Spleen (tissue), 11 donors: ENCODE data around the gene TWIST2. TPM values are rescaled to one million over a fixed set of nuclear protein-coding genes. Genes with fewer than 3 reads are reported as not detected.

ENCODE experiments used
- DNase-seq: peaks from one replicate; pipeline ENCODE4 v3.0.0-alpha.2; 2020
- H3K27ac ChIP-seq, 8 donors: fragments of 200-600 bp; sonication (generic) in 7 of 8; 1 replicate in 4 of 8; 2 replicates in 4 of 8; pipeline versions ENCODE4 v1.5.0 to v1.8.0; 2016 to 2021; ENCODE audit warnings: inconsistent platforms in 4 of 8, mild to moderate bottlenecking in 4 of 8, moderate library complexity in 1 of 8
- H3K27me3 ChIP-seq, 7 donors: fragments of 200-600 bp; sonication (generic) in 6 of 7; replicated peaks in 1 of 7; 1 replicate in 4 of 7; 2 replicates in 3 of 7; pipeline versions ENCODE4 v1.5.0 to v1.8.0; 2016 to 2021; ENCODE audit warnings: inconsistent platforms in 3 of 7, mild to moderate bottlenecking in 1 of 7
- H3K36me3 ChIP-seq, 6 donors: fragments of 200-600 bp; sonication (generic) in 5 of 6; 1 replicate in 4 of 6; 2 replicates in 2 of 6; pipeline versions ENCODE4 v1.5.0 to v1.8.0; 2016 to 2021; ENCODE audit warnings: inconsistent platforms in 2 of 6
- H3K4me1 ChIP-seq, 6 donors: fragments of 200-600 bp; sonication (generic) in 5 of 6; 1 replicate in 3 of 6; 2 replicates in 3 of 6; pipeline versions ENCODE4 v1.5.0 to v1.8.0; 2016 to 2021; ENCODE audit warnings: inconsistent platforms in 3 of 6
- H3K4me3 ChIP-seq, 8 donors: fragments of 200-600 bp; sonication (generic) in 7 of 8; 1 replicate in 4 of 8; 2 replicates in 4 of 8; pipeline versions ENCODE4 v1.5.0 to v1.8.0; 2016 to 2021; ENCODE audit warnings: inconsistent platforms in 4 of 8, mild to moderate bottlenecking in 4 of 8, moderate library complexity in 2 of 8
- H3K9me3 ChIP-seq, 8 donors: fragments of 200-600 bp; sonication (generic) in 7 of 8; 1 replicate in 4 of 8; 2 replicates in 4 of 8; pipeline versions ENCODE4 v1.5.0 to v1.8.0; 2016 to 2021; ENCODE audit warnings: inconsistent platforms in 4 of 8
- CTCF ChIP-seq, 11 experiments: fragments of 200-600 bp in 7 of 11; fragments of 450-650 bp in 4 of 11; sonication (generic) in 4 of 11; IDR thresholded peaks in 8 of 11; conservative IDR thresholded peaks in 3 of 11; 1 replicate in 7 of 11; 2 replicates in 4 of 11; pipeline versions ENCODE4 v1.4.0 to v1.8.0; 2016 to 2021; ENCODE audit warnings: antibody characterized with exemption in 11 of 11, inconsistent platforms in 4 of 11, mild to moderate bottlenecking in 1 of 11
- POLR2A ChIP-seq, 3 donors: fragments of 450-650 bp; IDR thresholded peaks; one replicate each; pipeline ENCODE4 v1.5.1; 2017; ENCODE audit warnings: antibody characterized with exemption in 3 of 3, mild to moderate bottlenecking in 1 of 3
- POLR2AphosphoS5 ChIP-seq, 3 donors: sonication (generic); formaldehyde crosslinking; IDR thresholded peaks; one replicate each; pipeline ENCODE4 v1.5.1; 2017; ENCODE audit warnings: antibody characterized with exemption in 3 of 3
- WGBS, 5 donors: extraction: QIAGEN DNeasy Blood & Tissue Kit in 3 of 5; methylation state at CpG; one replicate each; pipeline versions ENCODE4 v1.1.5 to v1.1.7; 2013 to 2018; 5-methylcytosine and 5-hydroxymethylcytosine counted together
- intact Hi-C: fragments of 100-400 bp; cut with DNase I; formaldehyde crosslinking; loops from one replicate; pipeline ENCODE4 v1.15.0; 2023; ENCODE audit warnings: low total_unique reads
- polyA plus RNA-seq, 3 donors: library from polyadenylated mRNA; stranded (reverse); fragments of 200-250 nt; gene quantifications; one replicate each; pipeline ENCODE4 v1.2.1, GENCODE V29; 2013
- total RNA-seq, 7 donors: library from RNA; depleted of rRNA in 3 of 7; stranded (reverse); fragments of >200 nt in 3 of 7; fragmentation: NEBNext Ultra II Directional in 4 of 7; extraction: Animal tissue kit (Norgen Biotek cat#: 25700) in 4 of 7; gene quantifications; one replicate each; pipeline versions ENCODE4 v1.1.0 to v1.2.1, GENCODE V29; 2016 to 2021
- donor health status: healthy with polysubstance abuse.
- donor health status: DM: no; HTN: no; CAD: no; lungs with moderate emphysema.
- donor health status: DM: no; HTN: no; CAD: no.
- donor health status: Bipolar disorder and iron deficiency.
- donor health status: healthy.
- donor health status: DM: no; HTN: no; CAD: no.
- donor health status: DM: yes; HTN: yes; CAD: no.

Gene TWIST2
- total and polyA plus RNA-seq, 10 donors: 1.7 to 9.0 (median 2.4) TPM

GRCh38 chr2:238863231-238863630, 15.3 kb downstream of the TWIST2 start:
- intact Hi-C loops: no loop called here
- H3K4me1 ChIP-seq: peaks cover 0 to 8% (median 0%) of the 10 kb centered on the region in 6 donors
- TF ChIP-seq CTCF (IDR thresholded peaks at IDR 0.05 in 8 of 11, conservative IDR thresholded peaks at IDR 0.05 in 3 of 11) (no peak), POLR2AphosphoS5 (IDR thresholded peaks at IDR 0.05) (no peak), POLR2A (IDR thresholded peaks at IDR 0.05) (no peak)
- peak; percentile 37 for DNase-seq
- H3K27me3 ChIP-seq: peaks cover 0 to 56% (median 0%) of the 10 kb centered on the region in 7 donors
- H3K9me3 ChIP-seq: no peaks in the 10 kb centered on the region
- no peak overlapping the region for H3K4me3 ChIP-seq
- H3K36me3 ChIP-seq: no peaks in the 10 kb centered on the region
- H3K27ac ChIP-seq: no peak overlapping the region
- WGBS, 5 donors: 87 to 94% (median 92%) methylated on average over 14 of the region's 14 CpGs

GRCh38 chr2:238863749-238864206, 15.9 kb downstream of the TWIST2 start:
- Histone ChIP-seq H3K4me3 (no peak overlapping the region), H3K36me3 (no peaks in the 10 kb centered on the region), H3K4me1 (peaks cover 0 to 7% (median 0%) of the 10 kb centered on the region in 6 donors), H3K27ac (peak overlapping the region in 3 of 8 donors; percentile 19 to 46 (median 40)), H3K27me3 (peaks cover 0 to 54% (median 0%) of the 10 kb centered on the region in 7 donors), H3K9me3 (no peaks in the 10 kb centered on the region)
- 71 to 87% (median 79%) methylated on average over 9 of the region's 9 CpGs for WGBS, 5 donors
- TF ChIP-seq POLR2A (IDR thresholded peaks at IDR 0.05): no peak
- no peak for TF ChIP-seq POLR2AphosphoS5 (IDR thresholded peaks at IDR 0.05)
- TF ChIP-seq CTCF (IDR thresholded peaks at IDR 0.05 in 8 of 11, conservative IDR thresholded peaks at IDR 0.05 in 3 of 11): no peak
- intact Hi-C loops: no loop called here
- DNase-seq: no peak

GRCh38 chr2:238864207-238865014, 16.5 kb downstream of the TWIST2 start:
- peaks cover 0 to 7% (median 0%) of the 10 kb centered on the region in 6 donors for H3K4me1 ChIP-seq
- intact Hi-C loops: no loop called here

More at GRCh38 chr2:238864207-238865014, 16.5 kb downstream of the TWIST2 start:
- DNase-seq: peak; percentile 66
- H3K27ac ChIP-seq: peak overlapping the region in 3 of 8 donors; percentile 21 to 46 (median 40)
- H3K4me3 ChIP-seq: no peak overlapping the region
- peaks cover 0 to 53% (median 0%) of the 10 kb centered on the region in 7 donors for H3K27me3 ChIP-seq
- TF ChIP-seq CTCF (IDR thresholded peaks at IDR 0.05 in 8 of 11, conservative IDR thresholded peaks at IDR 0.05 in 3 of 11) (no peak), POLR2A (IDR thresholded peaks at IDR 0.05) (no peak), POLR2AphosphoS5 (IDR thresholded peaks at IDR 0.05) (peak in 2 of 3 donors; percentile 14 to 23)
- WGBS, 5 donors: 43 to 61% (median 60%) methylated on average over 23 to 29 of the region's 29 CpGs
- H3K9me3 ChIP-seq: no peaks in the 10 kb centered on the region
- H3K36me3 ChIP-seq: no peaks in the 10 kb centered on the region
